H9 (cell line): Measurements from ENCODE around the gene MRPL46. TPM values are rescaled to one million over a fixed set of nuclear protein-coding genes. Genes with fewer than 3 reads are reported as not detected.

ENCODE experiments used
- DNase-seq: peaks from one replicate; pipeline ENCODE4 v3.0.0-alpha.2; 2017
- H2AFZ ChIP-seq: one replicate; pipeline ENCODE4 v1.6.1; 2013; ENCODE audit warnings: mild to moderate bottlenecking, low read length, control low read depth, moderate library complexity
- H2AK5ac ChIP-seq: 2 replicates; pipeline ENCODE4 v1.6.1; 2013; ENCODE audit warnings: low read length, control low read depth, mixed read lengths; ENCODE audit not compliant: insufficient read length
- H2BK120ac ChIP-seq: one replicate; pipeline ENCODE4 v1.6.1; 2013; ENCODE audit warnings: low read depth, mild to moderate bottlenecking, low read length, control low read depth, inconsistent platforms; ENCODE audit not compliant: poor library complexity, severe bottlenecking
- H2BK12ac ChIP-seq: 2 replicates; pipeline ENCODE4 v1.6.1; 2013; ENCODE audit warnings: low read length, control low read depth, mixed read lengths, low read depth; ENCODE audit not compliant: insufficient read length
- H2BK15ac ChIP-seq: 2 replicates; pipeline ENCODE4 v1.6.1; 2013; ENCODE audit warnings: low read depth, low read length, control low read depth
- H2BK20ac ChIP-seq: one replicate; pipeline ENCODE4 v1.6.1; 2013; ENCODE audit warnings: low read depth, mild to moderate bottlenecking, low read length, control low read depth, inconsistent platforms; ENCODE audit not compliant: poor library complexity, severe bottlenecking
- H2BK5ac ChIP-seq: 2 replicates; pipeline ENCODE4 v1.6.1; 2013; ENCODE audit warnings: low read length, control low read depth, mixed read lengths; ENCODE audit not compliant: insufficient read length
- H3K14ac ChIP-seq: 2 replicates; pipeline ENCODE4 v1.6.1; 2013; ENCODE audit warnings: low read length, control low read depth; ENCODE audit not compliant: insufficient read depth
- H3K18ac ChIP-seq: 2 replicates; pipeline ENCODE4 v1.6.1; 2013; ENCODE audit warnings: low read depth, mild to moderate bottlenecking, mixed read lengths, low read length, control low read depth; ENCODE audit not compliant: insufficient read length
- H3K23ac ChIP-seq: 2 replicates; pipeline ENCODE4 v1.6.1; 2013; ENCODE audit warnings: low read length, control low read depth, mixed read lengths, low read depth; ENCODE audit not compliant: insufficient read length
- H3K23me2 ChIP-seq: 2 replicates; pipeline ENCODE4 v1.6.1; 2013; ENCODE audit warnings: low read depth, mild to moderate bottlenecking, mixed read lengths, low read length, control low read depth; ENCODE audit not compliant: insufficient read length, poor library complexity, severe bottlenecking
- H3K27ac ChIP-seq: 2 replicates; pipeline ENCODE4 v1.5.1; 2013; ENCODE audit warnings: low read length, control low read depth, mixed read lengths, low read depth; ENCODE audit not compliant: insufficient read length
- H3K27me3 ChIP-seq: 2 replicates; pipeline ENCODE4 v1.6.1; 2013; ENCODE audit warnings: low read length, control low read depth, inconsistent platforms; ENCODE audit not compliant: insufficient read depth
- H3K4ac ChIP-seq: 2 replicates; pipeline ENCODE4 v1.6.1; 2013; ENCODE audit warnings: low read depth, mild to moderate bottlenecking, control low read depth, inconsistent platforms, low read length, moderate library complexity
- H3K4me1 ChIP-seq: 2 replicates; pipeline ENCODE4 v1.6.1; 2013; ENCODE audit warnings: low read length, control low read depth, inconsistent platforms; ENCODE audit not compliant: insufficient read depth
- H3K4me2 ChIP-seq: 2 replicates; pipeline ENCODE4 v1.6.1; 2013; ENCODE audit warnings: low read length, control low read depth, mixed read lengths; ENCODE audit not compliant: insufficient read length, insufficient read depth
- H3K56ac ChIP-seq: 2 replicates; pipeline ENCODE4 v1.6.1; 2013; ENCODE audit warnings: low read depth, mild to moderate bottlenecking, mixed read lengths, low read length, control low read depth; ENCODE audit not compliant: insufficient read length
- H3K79me1 ChIP-seq: 2 replicates; pipeline ENCODE4 v1.6.1; 2013; ENCODE audit warnings: low read depth, mild to moderate bottlenecking, moderate library complexity, low read length, control low read depth, inconsistent platforms; ENCODE audit not compliant: insufficient read depth, poor library complexity, severe bottlenecking
- H3K79me2 ChIP-seq: 2 replicates; pipeline ENCODE4 v1.6.1; 2013; ENCODE audit warnings: low read length, control low read depth, inconsistent platforms; ENCODE audit not compliant: insufficient read depth
- H3K9ac ChIP-seq: 2 replicates; pipeline ENCODE4 v1.6.1; 2013; ENCODE audit warnings: low read length, control low read depth, mixed read lengths; ENCODE audit not compliant: insufficient read length; ENCODE audit errors: extremely low read depth
- H3K9me3 ChIP-seq: one replicate; pipeline ENCODE4 v1.6.1; 2013; ENCODE audit warnings: low read depth, low read length, inconsistent platforms; ENCODE audit not compliant: control insufficient read depth
- H3T11ph ChIP-seq: one replicate; pipeline ENCODE4 v1.6.1; 2013; ENCODE audit warnings: mild to moderate bottlenecking, low read length, control low read depth, inconsistent platforms
- H4K20me1 ChIP-seq: one replicate; pipeline ENCODE4 v1.6.1; 2013; ENCODE audit not compliant: control insufficient read depth, insufficient read length, insufficient read depth
- H4K5ac ChIP-seq: 2 replicates; pipeline ENCODE4 v1.6.1; 2013; ENCODE audit warnings: low read depth, mild to moderate bottlenecking, mixed read lengths, low read length, control low read depth; ENCODE audit not compliant: insufficient read length
- H4K8ac ChIP-seq: replicated peaks from 2 replicates; pipeline ENCODE4 v1.6.1; 2013; ENCODE audit warnings: low read length, control low read depth, mixed read lengths, low read depth; ENCODE audit not compliant: insufficient read length
- H4K91ac ChIP-seq: 2 replicates; pipeline ENCODE4 v1.6.1; 2013; ENCODE audit warnings: low read depth, mild to moderate bottlenecking, moderate library complexity, mixed read lengths, low read length, control low read depth; ENCODE audit not compliant: insufficient read length
- H3K27ac Mint-ChIP-seq, 3 experiments: 2 replicates in 2 of 3; 3 replicates in 1 of 3; pipeline ENCODE4 v1.8.0; 2020 to 2021; ENCODE audit warnings: mixed read lengths in 3 of 3, mild to moderate bottlenecking in 1 of 3, moderate library complexity in 1 of 3
- H3K27me3 Mint-ChIP-seq: 2 replicates; pipeline ENCODE4 v1.8.0; 2021; ENCODE audit warnings: low read depth, mild to moderate bottlenecking, moderate library complexity, mixed read lengths
- H3K36me3 Mint-ChIP-seq, 3 experiments: 2 replicates in 2 of 3; 3 replicates in 1 of 3; pipeline ENCODE4 v1.8.0; 2020 to 2021; ENCODE audit warnings: low read depth in 3 of 3, mixed read lengths in 3 of 3; ENCODE audit not compliant: insufficient read depth in 1 of 3
- H3K4me1 Mint-ChIP-seq, 2 experiments: 2 replicates each; pipeline ENCODE4 v1.8.0; 2020; ENCODE audit warnings: mixed read lengths in 2 of 2
- H3K4me3 Mint-ChIP-seq, 2 experiments: 2 replicates in 1 of 2; 3 replicates in 1 of 2; pipeline ENCODE4 v1.8.0; 2020 to 2021; ENCODE audit warnings: mild to moderate bottlenecking in 2 of 2, mixed read lengths in 2 of 2, moderate library complexity in 1 of 2
- H3K9me3 Mint-ChIP-seq, 2 experiments: 2 replicates in 1 of 2; 3 replicates in 1 of 2; pipeline ENCODE4 v1.8.0; 2020; ENCODE audit warnings: mild to moderate bottlenecking in 2 of 2, mixed read lengths in 2 of 2, moderate library complexity in 1 of 2
- CTCF ChIP-seq: fragments of 200-600 bp; sonication (generic); conservative IDR thresholded peaks from 3 replicates; pipeline ENCODE4 v1.8.0; 2021; ENCODE audit warnings: antibody characterized with exemption, mild to moderate bottlenecking
- WGBS: extraction: QIAGEN DNeasy Blood & Tissue Kit; methylation state at CpG from one replicate; pipeline ENCODE4 v1.1.7; 2013; ENCODE audit warnings: missing lambda C conversion rate, low lambda C conversion rate, mixed read lengths; ENCODE audit not compliant: insufficient read length; ENCODE audit errors: extremely low coverage; 5-methylcytosine and 5-hydroxymethylcytosine counted together
- total RNA-seq: library from RNA; stranded (reverse); gene quantifications from 2 replicates; pipeline ENCODE4 v1.2.1, GENCODE V29; 2021

Gene MRPL46
- total RNA-seq, 1 experiment from 2014 or later = 29.3 TPM

- H3K27me3 ChIP-seq = no peaks in the 10 kb centered on the region
- Mint-ChIP-seq H3K27ac (no peak overlapping the region), H3K4me3 (no peak overlapping the region), H3K9me3 (no peaks in the 10 kb centered on the region; a peak in 1 of 5 replicates), H3K36me3 (no peaks in the 10 kb centered on the region), H3K27me3 (peaks cover 26% of the 10 kb centered on the region), H3K4me1 (peaks cover 5 to 8% of the 10 kb centered on the region in 2 experiments)
- no peak overlapping the region for H2BK120ac ChIP-seq
- no peak overlapping the region for H3K27ac ChIP-seq
- H2AK5ac ChIP-seq = no peak overlapping the region
- H4K8ac ChIP-seq = no peak overlapping the region
- no peak overlapping the region for H2BK15ac ChIP-seq
- H3K23me2 ChIP-seq = no peaks in the 10 kb centered on the region
- no peaks in the 10 kb centered on the region for H3K79me2 ChIP-seq
- no peak overlapping the region for H4K5ac ChIP-seq
- no peak overlapping the region for H3K4me2 ChIP-seq
- H3K23ac ChIP-seq = no peak overlapping the region
- no peak overlapping the region for H2BK20ac ChIP-seq
- H2AFZ ChIP-seq = no peak overlapping the region
- no peak overlapping the region for H3K9ac ChIP-seq
- WGBS = no CpG with 5 or more reads among the region's 12 CpGs
- no peak overlapping the region for H3K4ac ChIP-seq
- no peaks in the 10 kb centered on the region for H3K9me3 ChIP-seq
- no peaks in the 10 kb centered on the region for H3K4me1 ChIP-seq
- H2BK5ac ChIP-seq = no peak overlapping the region
- TF ChIP-seq CTCF = no peak
- no peak overlapping the region for H3T11ph ChIP-seq
- no peaks in the 10 kb centered on the region for H3K79me1 ChIP-seq
- DNase-seq = no peak
- no peak overlapping the region for H4K91ac ChIP-seq
- H3K56ac ChIP-seq = no peak overlapping the region
- no peak overlapping the region for H2BK12ac ChIP-seq
- H3K14ac ChIP-seq = no peak overlapping the region
- H4K20me1 ChIP-seq = no peaks in the 10 kb centered on the region
- H3K18ac ChIP-seq = no peak overlapping the region
Measured at GRCh38 chr15:88428805-88429605, 38.2 kb downstream of the MRPL46 start.
